Nephron (organoid): ENCODE measurements around the gene HIVEP1.

Source experiments
- H3K27ac Mint-ChIP-seq, 3 experiments: 2 replicates each; pipeline ENCODE4 v1.8.0; 2020; ENCODE audit warnings: mixed read lengths in 3 of 3, mild to moderate bottlenecking in 2 of 3, moderate library complexity in 1 of 3
- H3K27me3 Mint-ChIP-seq: 2 replicates; pipeline ENCODE4 v1.8.0; 2021; ENCODE audit warnings: low read depth, mild to moderate bottlenecking, moderate library complexity, mixed read lengths
- H3K36me3 Mint-ChIP-seq: 2 replicates; pipeline ENCODE4 v1.8.0; 2020; ENCODE audit warnings: low read depth, mixed read lengths
- H3K4me1 Mint-ChIP-seq: 2 replicates; pipeline ENCODE4 v1.8.0; 2020; ENCODE audit warnings: mixed read lengths
- H3K4me3 Mint-ChIP-seq, 3 experiments: 2 replicates each; pipeline ENCODE4 v1.8.0; 2020; ENCODE audit warnings: mild to moderate bottlenecking in 3 of 3, mixed read lengths in 3 of 3, moderate library complexity in 2 of 3
- H3K9me3 Mint-ChIP-seq: 2 replicates; pipeline ENCODE4 v1.8.0; 2020; ENCODE audit warnings: mixed read lengths
- TF ChIP-seq, protein P1 (sequence below), 3 experiments: fragments of 200-600 bp; sonication (generic); IDR thresholded peaks; one replicate each; pipeline ENCODE4 v1.5.0; 2021; ENCODE audit warnings: antibody characterized with exemption in 3 of 3; ENCODE audit not compliant: unreplicated experiment in 3 of 3

The HIVEP1 gene

DNA sequence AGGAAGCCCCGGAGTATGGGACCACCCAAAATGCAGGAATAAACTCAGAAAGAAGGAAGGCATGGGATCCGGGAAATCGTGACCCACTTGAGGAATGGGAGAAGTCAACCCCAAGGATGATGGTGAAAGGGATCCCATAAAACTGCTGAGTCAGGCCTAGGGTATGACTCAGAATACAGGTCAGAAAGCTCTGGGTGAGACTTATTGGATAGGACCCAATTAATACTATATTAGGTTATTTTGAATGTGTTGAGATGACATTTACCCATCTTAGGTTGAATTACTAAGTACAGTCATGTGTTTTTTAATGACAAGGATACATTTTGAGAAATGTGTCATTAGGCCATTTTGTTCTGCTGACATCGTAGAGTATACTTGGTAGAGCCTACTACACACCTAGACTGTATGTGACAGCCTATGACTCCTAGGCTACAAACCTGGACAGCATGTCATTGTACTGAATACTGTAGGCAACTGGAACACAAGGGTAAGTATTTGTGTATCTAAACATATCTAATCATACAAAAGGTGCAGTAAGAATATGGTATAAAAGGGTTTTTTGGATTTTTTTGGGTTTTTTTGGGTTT lies 17.1 kb upstream of the HIVEP1 start:
- TF ChIP-seq, protein P1, sequence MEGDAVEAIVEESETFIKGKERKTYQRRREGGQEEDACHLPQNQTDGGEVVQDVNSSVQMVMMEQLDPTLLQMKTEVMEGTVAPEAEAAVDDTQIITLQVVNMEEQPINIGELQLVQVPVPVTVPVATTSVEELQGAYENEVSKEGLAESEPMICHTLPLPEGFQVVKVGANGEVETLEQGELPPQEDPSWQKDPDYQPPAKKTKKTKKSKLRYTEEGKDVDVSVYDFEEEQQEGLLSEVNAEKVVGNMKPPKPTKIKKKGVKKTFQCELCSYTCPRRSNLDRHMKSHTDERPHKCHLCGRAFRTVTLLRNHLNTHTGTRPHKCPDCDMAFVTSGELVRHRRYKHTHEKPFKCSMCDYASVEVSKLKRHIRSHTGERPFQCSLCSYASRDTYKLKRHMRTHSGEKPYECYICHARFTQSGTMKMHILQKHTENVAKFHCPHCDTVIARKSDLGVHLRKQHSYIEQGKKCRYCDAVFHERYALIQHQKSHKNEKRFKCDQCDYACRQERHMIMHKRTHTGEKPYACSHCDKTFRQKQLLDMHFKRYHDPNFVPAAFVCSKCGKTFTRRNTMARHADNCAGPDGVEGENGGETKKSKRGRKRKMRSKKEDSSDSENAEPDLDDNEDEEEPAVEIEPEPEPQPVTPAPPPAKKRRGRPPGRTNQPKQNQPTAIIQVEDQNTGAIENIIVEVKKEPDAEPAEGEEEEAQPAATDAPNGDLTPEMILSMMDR (IDR thresholded peaks at IDR 0.05; ENCODE audit: unreplicated experiment in 3 of 3), result no peak
- H3K36me3 Mint-ChIP-seq, result no peaks in the 10 kb centered on the region
- H3K4me3 Mint-ChIP-seq, result no peak overlapping the region
- H3K27ac Mint-ChIP-seq, result no peak overlapping the region
- no peaks in the 10 kb centered on the region for H3K27me3 Mint-ChIP-seq
- H3K9me3 Mint-ChIP-seq, result peaks cover 3% of the 10 kb centered on the region
- H3K4me1 Mint-ChIP-seq, result peaks cover 21% of the 10 kb centered on the region

DNA sequence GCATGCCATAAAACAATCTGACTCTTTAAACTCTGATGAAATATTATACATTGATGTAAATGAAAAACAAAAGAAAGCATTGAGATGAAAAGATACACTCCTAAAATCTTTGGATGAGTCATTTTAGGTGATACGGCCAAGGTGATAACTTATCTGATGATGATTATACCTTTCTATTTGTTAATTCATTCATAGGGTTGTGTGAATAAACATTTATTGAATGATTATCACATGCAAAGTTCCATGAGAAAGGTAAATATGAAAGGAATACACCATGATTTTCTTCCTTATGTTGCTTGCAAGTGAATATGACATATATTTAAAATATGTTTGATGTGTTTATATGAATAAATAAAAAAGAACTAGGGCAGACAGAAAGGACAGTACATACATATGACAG lies 15.4 kb upstream of the HIVEP1 start:
- H3K4me3 Mint-ChIP-seq, result no peak overlapping the region
- peaks cover 3% of the 10 kb centered on the region for H3K9me3 Mint-ChIP-seq
- no peaks in the 10 kb centered on the region for H3K27me3 Mint-ChIP-seq
- TF ChIP-seq, protein P1 (IDR thresholded peaks at IDR 0.05; ENCODE audit: unreplicated experiment in 3 of 3), result no peak
- H3K4me1 Mint-ChIP-seq, result peaks cover 33% of the 10 kb centered on the region
- H3K36me3 Mint-ChIP-seq, result no peaks in the 10 kb centered on the region
- no peak overlapping the region for H3K27ac Mint-ChIP-seq

DNA sequence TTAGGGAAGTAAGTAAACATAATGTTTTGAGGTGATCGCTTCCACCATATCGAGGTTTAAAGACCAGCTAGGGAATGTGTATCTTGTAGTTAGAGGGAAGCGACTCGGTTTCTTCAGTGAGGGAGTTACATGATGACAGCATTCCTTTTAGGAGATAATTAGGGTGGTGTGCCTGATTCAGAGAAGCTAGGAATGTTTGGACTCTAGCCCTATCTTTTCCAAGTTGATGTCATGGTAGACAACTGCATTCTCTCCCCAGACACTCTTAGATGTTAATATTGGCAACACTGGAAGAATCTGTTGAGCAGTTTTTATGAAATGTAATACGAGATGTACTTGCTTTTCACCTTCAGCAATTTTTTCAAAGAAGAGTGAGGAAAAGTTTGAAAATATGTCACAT lies 12.9 kb upstream of the HIVEP1 start:
- no peaks in the 10 kb centered on the region for H3K36me3 Mint-ChIP-seq
- H3K27me3 Mint-ChIP-seq, result peaks cover 3% of the 10 kb centered on the region
- peaks cover 40% of the 10 kb centered on the region for H3K4me1 Mint-ChIP-seq
- H3K4me3 Mint-ChIP-seq, result no peak overlapping the region
- H3K9me3 Mint-ChIP-seq, result peaks cover 3% of the 10 kb centered on the region
- H3K27ac Mint-ChIP-seq, result peak overlapping the region in 1 of 3 experiments; percentile 50
- TF ChIP-seq, protein P1 (IDR thresholded peaks at IDR 0.05; ENCODE audit: unreplicated experiment in 3 of 3), result no peak

DNA sequence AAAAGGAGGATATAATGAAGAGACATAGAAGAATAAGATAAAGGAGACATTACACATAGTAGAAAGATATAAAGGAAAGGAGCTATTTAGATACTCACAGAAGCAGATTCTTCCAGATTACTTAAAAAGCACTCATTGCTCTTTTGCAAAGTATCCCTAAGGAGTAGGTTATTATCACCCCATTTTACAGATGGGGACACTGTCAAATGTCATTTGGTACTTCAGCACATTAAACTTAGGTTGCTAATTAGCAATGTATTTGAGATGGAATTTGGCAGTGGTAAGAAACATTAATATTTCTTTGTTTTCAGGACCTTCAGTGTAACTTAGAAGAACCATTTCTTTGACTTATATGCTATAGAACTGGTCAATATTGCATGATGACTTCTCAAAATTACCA lies 11.9 kb upstream of the HIVEP1 start:
- no peaks in the 10 kb centered on the region for H3K36me3 Mint-ChIP-seq
- peaks cover 3% of the 10 kb centered on the region for H3K9me3 Mint-ChIP-seq
- H3K27ac Mint-ChIP-seq, result no peak overlapping the region
- H3K27me3 Mint-ChIP-seq, result peaks cover 3% of the 10 kb centered on the region
- H3K4me3 Mint-ChIP-seq, result no peak overlapping the region
- TF ChIP-seq, protein P1 (IDR thresholded peaks at IDR 0.05; ENCODE audit: unreplicated experiment in 3 of 3), result no peak
- H3K4me1 Mint-ChIP-seq, result peaks cover 40% of the 10 kb centered on the region

DNA sequence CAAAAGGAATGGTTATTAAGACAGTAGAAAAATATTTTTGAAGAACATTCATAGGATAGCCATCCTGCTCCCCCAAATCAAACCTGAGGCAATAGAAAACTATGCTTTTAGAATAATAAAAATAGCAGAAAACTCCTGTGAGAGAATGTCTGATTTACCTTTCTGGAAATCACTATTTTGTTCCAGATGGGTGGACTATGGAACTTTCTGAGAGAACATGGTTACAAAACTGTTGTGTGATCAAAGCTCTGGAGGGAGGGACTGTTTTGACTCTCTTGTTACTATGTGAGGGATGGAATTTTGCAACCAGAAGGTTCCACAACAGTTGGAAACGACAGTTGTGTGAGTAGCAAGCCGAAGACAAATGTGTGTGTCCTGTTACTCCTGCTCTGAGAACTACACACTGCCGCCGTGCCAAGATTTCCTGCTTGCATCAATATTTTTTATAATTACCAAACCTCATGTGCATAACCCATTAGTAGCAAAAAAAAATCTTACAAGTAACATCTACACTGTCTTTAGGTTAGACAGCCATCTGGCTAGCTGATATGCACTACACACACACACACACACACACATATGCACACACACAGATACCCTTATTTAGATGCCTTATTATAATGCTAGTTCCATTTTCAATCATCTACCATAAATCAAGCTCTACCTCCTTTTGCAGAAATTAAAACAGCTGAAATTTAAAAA lies 11.0 kb upstream of the HIVEP1 start:
- TF ChIP-seq, protein P1 (IDR thresholded peaks at IDR 0.05; ENCODE audit: unreplicated experiment in 3 of 3), result no peak
- peaks cover 3% of the 10 kb centered on the region for H3K9me3 Mint-ChIP-seq
- no peaks in the 10 kb centered on the region for H3K36me3 Mint-ChIP-seq
- peak overlapping the region; percentile 0 to 13 (median 4) for H3K27ac Mint-ChIP-seq
- H3K4me3 Mint-ChIP-seq, result no peak overlapping the region
- peaks cover 40% of the 10 kb centered on the region for H3K4me1 Mint-ChIP-seq
- H3K27me3 Mint-ChIP-seq, result peaks cover 3% of the 10 kb centered on the region
